WTC11 (cell line): ENCODE measurements around the gene TAL1. TPM values are rescaled to one million over a fixed set of nuclear protein-coding genes. Genes with fewer than 3 reads are reported as not detected.

Source experiments
- ATAC-seq: fragments of 200-7000 bp; cut with Tn5 transposase; 2 replicates; pipeline ENCODE4 v1.10.0; 2021; ENCODE audit warnings: mild to moderate bottlenecking, moderate library complexity
- CTCF ChIA-PET: fragments of 300-600 bp; sonication (Branson Sonifier 250); formaldehyde crosslinking; loops from one replicate; lab custom pipeline; 2021; ENCODE audit warnings: antibody characterized with exemption; lab: Charles Lee
- POLR2A ChIA-PET: fragments of 350-600 bp; sonication (Branson Sonifier 250); formaldehyde crosslinking; loops from one replicate; lab custom pipeline; 2021; ENCODE audit warnings: antibody characterized with exemption; lab: Charles Lee
- DNase-seq: peaks from one replicate; pipeline ENCODE4 v3.0.0; 2021; ENCODE audit warnings: low spot score
- H3K27ac Mint-ChIP-seq: 2 replicates; pipeline ENCODE4 v1.8.0; 2021; ENCODE audit warnings: mixed read lengths
- H3K27me3 Mint-ChIP-seq: 2 replicates; pipeline ENCODE4 v1.8.0; 2021; ENCODE audit warnings: low read depth, mild to moderate bottlenecking, moderate library complexity, mixed read lengths
- H3K36me3 Mint-ChIP-seq: 2 replicates; pipeline ENCODE4 v1.8.0; 2021; ENCODE audit warnings: mixed read lengths
- H3K4me1 Mint-ChIP-seq: 2 replicates; pipeline ENCODE4 v1.8.0; 2022; ENCODE audit warnings: mixed read lengths
- H3K4me3 Mint-ChIP-seq: 2 replicates; pipeline ENCODE4 v1.8.0; 2021; ENCODE audit warnings: mild to moderate bottlenecking, moderate library complexity, mixed read lengths
- H3K9me3 Mint-ChIP-seq: 2 replicates; pipeline ENCODE4 v1.8.0; 2021; ENCODE audit warnings: mixed read lengths
- ATF1 ChIP-seq: sonication (generic); formaldehyde crosslinking; IDR thresholded peaks from 2 replicates; pipeline ENCODE4 v1.8.1; 2023; ENCODE audit warnings: mild to moderate bottlenecking, moderate library complexity, missing genetic modification reagents
- E2F5 ChIP-seq: sonication (generic); formaldehyde crosslinking; IDR thresholded peaks from 2 replicates; pipeline ENCODE4 v1.8.1; 2022; ENCODE audit warnings: mild to moderate bottlenecking, moderate library complexity, missing genetic modification reagents
- ESRRA ChIP-seq: sonication (generic); formaldehyde crosslinking; IDR thresholded peaks from 2 replicates; pipeline ENCODE4 v1.8.1; 2022; ENCODE audit warnings: mild to moderate bottlenecking, missing genetic modification reagents, borderline replicate concordance
- ETV6 ChIP-seq: sonication (generic); formaldehyde crosslinking; IDR thresholded peaks from 2 replicates; pipeline ENCODE4 v1.8.1; 2022; ENCODE audit warnings: mild to moderate bottlenecking, missing genetic modification reagents
- FOXK1 ChIP-seq: sonication (generic); formaldehyde crosslinking; IDR thresholded peaks from 2 replicates; pipeline ENCODE4 v1.8.0; 2022; ENCODE audit warnings: mild to moderate bottlenecking, moderate library complexity, missing genetic modification reagents
- FOXP4 ChIP-seq: sonication (generic); formaldehyde crosslinking; IDR thresholded peaks from 2 replicates; pipeline ENCODE4 v1.8.0; 2022; ENCODE audit warnings: mild to moderate bottlenecking, missing genetic modification reagents
- GABPB1 ChIP-seq: sonication (generic); formaldehyde crosslinking; IDR thresholded peaks from 2 replicates; pipeline ENCODE4 v1.8.1; 2023; ENCODE audit warnings: mild to moderate bottlenecking, missing genetic modification reagents
- JAZF1 ChIP-seq: fragments of 250-450 bp; sonication (Bioruptor Pico); IDR thresholded peaks from 2 replicates; pipeline ENCODE4 v1.9.0; 2021; ENCODE audit warnings: moderate library complexity, mild to moderate bottlenecking, inconsistent platforms
- NFATC4 ChIP-seq: fragments of 250-450 bp; sonication (Bioruptor Pico); IDR thresholded peaks from 2 replicates; pipeline ENCODE4 v1.9.0; 2021; ENCODE audit warnings: mild to moderate bottlenecking
- NFE2L1 ChIP-seq: sonication (generic); formaldehyde crosslinking; IDR thresholded peaks from 2 replicates; pipeline ENCODE4 v1.8.1; 2023; ENCODE audit warnings: missing genetic modification reagents
- NR2C2 ChIP-seq: sonication (generic); formaldehyde crosslinking; IDR thresholded peaks from 2 replicates; pipeline ENCODE4 v1.8.0; 2022; ENCODE audit warnings: mild to moderate bottlenecking, missing genetic modification reagents
- PREB ChIP-seq: sonication (generic); formaldehyde crosslinking; IDR thresholded peaks from 2 replicates; pipeline ENCODE4 v1.8.1; 2022; ENCODE audit warnings: mild to moderate bottlenecking, missing genetic modification reagents, moderate library complexity, borderline replicate concordance
- TCF7 ChIP-seq: sonication (generic); formaldehyde crosslinking; IDR thresholded peaks from 2 replicates; pipeline ENCODE4 v1.8.0; 2022; ENCODE audit warnings: mild to moderate bottlenecking, low read depth, missing genetic modification reagents, moderate library complexity
- TP53 ChIP-seq: sonication (generic); formaldehyde crosslinking; IDR thresholded peaks from 2 replicates; pipeline ENCODE4 v1.8.1; 2023; ENCODE audit warnings: mild to moderate bottlenecking, missing genetic modification reagents
- USF1 ChIP-seq: sonication (generic); formaldehyde crosslinking; IDR thresholded peaks from 2 replicates; pipeline ENCODE4 v1.8.0; 2022; ENCODE audit warnings: mild to moderate bottlenecking, missing genetic modification reagents
- ZNF425 ChIP-seq: fragments of 250-450 bp; sonication (Bioruptor Pico); conservative IDR thresholded peaks from 2 replicates; pipeline ENCODE4 v1.9.0; 2021; ENCODE audit warnings: mild to moderate bottlenecking
- ZNF671 ChIP-seq: fragments of 250-450 bp; sonication (Bioruptor Pico); IDR thresholded peaks from 2 replicates; pipeline ENCODE4 v1.8.0; 2021; ENCODE audit warnings: mild to moderate bottlenecking
- total RNA-seq: library from RNA; stranded (reverse); gene quantifications from 3 replicates; pipeline ENCODE4 v1.2.3, GENCODE V29; 2021
- TF ChIP-seq, protein P1 (sequence below): sonication (generic); formaldehyde crosslinking; IDR thresholded peaks from 2 replicates; pipeline ENCODE4 v1.8.1; 2023; ENCODE audit warnings: mild to moderate bottlenecking, missing genetic modification reagents, moderate library complexity
- TF ChIP-seq, protein P2 (sequence below): sonication (generic); formaldehyde crosslinking; IDR thresholded peaks from 2 replicates; pipeline ENCODE4 v1.8.0; 2023; ENCODE audit warnings: mild to moderate bottlenecking, missing genetic modification reagents
- TF ChIP-seq, protein P3 (sequence below): sonication (generic); formaldehyde crosslinking; IDR thresholded peaks from 2 replicates; pipeline ENCODE4 v1.8.1; 2023; ENCODE audit warnings: mild to moderate bottlenecking, missing genetic modification reagents, moderate library complexity

Gene TAL1
- total RNA-seq, 1 experiment from 2014 or later, result 0.63 TPM

DNA sequence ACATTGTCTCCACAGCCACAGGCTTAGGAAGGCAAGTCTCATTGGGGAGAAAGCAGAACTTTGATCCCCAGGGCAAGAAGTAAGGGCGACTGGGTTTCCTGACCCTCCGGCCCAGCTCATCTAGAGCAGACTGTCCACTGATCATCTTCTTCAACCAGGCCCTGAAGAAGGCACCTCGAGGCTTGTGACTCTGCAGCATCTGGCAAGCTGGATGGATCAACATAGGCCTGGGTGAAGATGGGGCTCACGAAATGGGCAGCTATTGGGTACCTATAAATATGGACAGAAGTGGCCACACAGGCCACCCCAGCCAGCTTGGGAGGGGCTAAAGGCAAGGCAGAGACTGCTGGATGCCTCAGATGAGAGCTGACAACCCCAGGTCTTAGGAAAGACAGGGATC is 13.0 kb downstream of the TAL1 start:
- no peak overlapping the region for H3K4me3 Mint-ChIP-seq
- no peaks in the 10 kb centered on the region for H3K9me3 Mint-ChIP-seq
- H3K27me3 Mint-ChIP-seq, result peaks cover 27% of the 10 kb centered on the region
- ATAC-seq (no peak), DNase-seq (no peak)
- H3K4me1 Mint-ChIP-seq, result no peaks in the 10 kb centered on the region
- no peak overlapping the region for H3K27ac Mint-ChIP-seq
- ChIA-PET CTCF (no interaction called here), POLR2A (no interaction called here)
- TF ChIP-seq FOXK1 (CRISPR knock-in tag), result no peak
- TF ChIP-seq ATF1, result no peak
- TF ChIP-seq ETV6, result no peak
- TF ChIP-seq E2F5, result no peak
- TF ChIP-seq, protein P1, sequence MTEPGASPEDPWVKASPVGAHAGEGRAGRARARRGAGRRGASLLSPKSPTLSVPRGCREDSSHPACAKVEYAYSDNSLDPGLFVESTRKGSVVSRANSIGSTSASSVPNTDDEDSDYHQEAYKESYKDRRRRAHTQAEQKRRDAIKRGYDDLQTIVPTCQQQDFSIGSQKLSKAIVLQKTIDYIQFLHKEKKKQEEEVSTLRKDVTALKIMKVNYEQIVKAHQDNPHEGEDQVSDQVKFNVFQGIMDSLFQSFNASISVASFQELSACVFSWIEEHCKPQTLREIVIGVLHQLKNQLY (CRISPR knock-in tag), result no peak
- TF ChIP-seq, protein P2, sequence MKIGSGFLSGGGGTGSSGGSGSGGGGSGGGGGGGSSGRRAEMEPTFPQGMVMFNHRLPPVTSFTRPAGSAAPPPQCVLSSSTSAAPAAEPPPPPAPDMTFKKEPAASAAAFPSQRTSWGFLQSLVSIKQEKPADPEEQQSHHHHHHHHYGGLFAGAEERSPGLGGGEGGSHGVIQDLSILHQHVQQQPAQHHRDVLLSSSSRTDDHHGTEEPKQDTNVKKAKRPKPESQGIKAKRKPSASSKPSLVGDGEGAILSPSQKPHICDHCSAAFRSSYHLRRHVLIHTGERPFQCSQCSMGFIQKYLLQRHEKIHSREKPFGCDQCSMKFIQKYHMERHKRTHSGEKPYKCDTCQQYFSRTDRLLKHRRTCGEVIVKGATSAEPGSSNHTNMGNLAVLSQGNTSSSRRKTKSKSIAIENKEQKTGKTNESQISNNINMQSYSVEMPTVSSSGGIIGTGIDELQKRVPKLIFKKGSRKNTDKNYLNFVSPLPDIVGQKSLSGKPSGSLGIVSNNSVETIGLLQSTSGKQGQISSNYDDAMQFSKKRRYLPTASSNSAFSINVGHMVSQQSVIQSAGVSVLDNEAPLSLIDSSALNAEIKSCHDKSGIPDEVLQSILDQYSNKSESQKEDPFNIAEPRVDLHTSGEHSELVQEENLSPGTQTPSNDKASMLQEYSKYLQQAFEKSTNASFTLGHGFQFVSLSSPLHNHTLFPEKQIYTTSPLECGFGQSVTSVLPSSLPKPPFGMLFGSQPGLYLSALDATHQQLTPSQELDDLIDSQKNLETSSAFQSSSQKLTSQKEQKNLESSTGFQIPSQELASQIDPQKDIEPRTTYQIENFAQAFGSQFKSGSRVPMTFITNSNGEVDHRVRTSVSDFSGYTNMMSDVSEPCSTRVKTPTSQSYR (CRISPR knock-in tag), result no peak
- no peak for TF ChIP-seq ZNF671 (CRISPR knock-in tag)
- no peak for TF ChIP-seq TP53 (CRISPR knock-in tag)
- no peak for TF ChIP-seq GABPB1
- TF ChIP-seq ZNF425 (CRISPR knock-in tag), result no peak
- no peak for TF ChIP-seq JAZF1 (CRISPR knock-in tag)
- TF ChIP-seq FOXP4 (CRISPR knock-in tag), result no peak
- TF ChIP-seq, protein P3, sequence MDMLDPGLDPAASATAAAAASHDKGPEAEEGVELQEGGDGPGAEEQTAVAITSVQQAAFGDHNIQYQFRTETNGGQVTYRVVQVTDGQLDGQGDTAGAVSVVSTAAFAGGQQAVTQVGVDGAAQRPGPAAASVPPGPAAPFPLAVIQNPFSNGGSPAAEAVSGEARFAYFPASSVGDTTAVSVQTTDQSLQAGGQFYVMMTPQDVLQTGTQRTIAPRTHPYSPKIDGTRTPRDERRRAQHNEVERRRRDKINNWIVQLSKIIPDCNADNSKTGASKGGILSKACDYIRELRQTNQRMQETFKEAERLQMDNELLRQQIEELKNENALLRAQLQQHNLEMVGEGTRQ (CRISPR knock-in tag), result no peak
- TF ChIP-seq NR2C2 (CRISPR knock-in tag), result no peak
- no peaks in the 10 kb centered on the region for H3K36me3 Mint-ChIP-seq

DNA sequence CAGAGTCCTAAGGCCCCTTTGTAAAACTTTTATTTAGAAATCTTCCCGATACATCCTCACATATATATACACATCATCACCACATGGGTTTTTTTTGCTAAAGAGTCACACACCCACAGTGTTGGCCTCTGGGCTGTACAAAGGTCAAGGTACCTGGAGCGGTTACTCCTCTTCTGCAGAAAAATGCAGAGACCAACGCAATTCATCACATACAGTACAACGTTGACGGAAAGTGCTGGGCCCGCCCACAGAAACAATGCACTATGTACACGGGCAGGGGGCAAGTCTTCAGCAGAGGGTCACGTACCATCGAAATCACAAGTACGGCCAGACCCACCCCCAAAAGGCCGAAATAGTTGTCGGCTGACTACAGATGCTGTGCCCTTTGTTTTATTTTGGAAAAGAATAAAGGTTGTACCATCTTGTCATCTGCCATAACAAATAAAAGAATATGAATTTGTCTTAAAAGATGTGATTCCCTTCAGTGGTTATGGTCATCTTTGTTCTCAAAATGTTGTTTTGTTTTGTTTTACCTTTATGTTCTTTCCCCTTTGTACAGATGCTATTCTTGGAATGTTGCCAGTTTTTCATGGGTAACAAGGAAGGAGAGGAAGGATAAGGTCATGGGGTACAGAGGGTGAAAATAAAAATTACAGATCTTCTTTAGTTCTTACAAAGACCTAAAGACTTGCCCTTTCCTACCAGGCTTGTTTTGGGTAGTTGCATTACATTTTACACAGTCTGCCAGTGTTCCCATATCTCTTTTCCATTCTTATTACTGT is 15.6 kb downstream of the TAL1 start:
- peaks cover 32% of the 10 kb centered on the region for H3K27me3 Mint-ChIP-seq
- H3K4me1 Mint-ChIP-seq, result peaks cover 5% of the 10 kb centered on the region
- no peak overlapping the region for H3K4me3 Mint-ChIP-seq
- no peak for DNase-seq
- CTCF ChIA-PET, result interaction anchor here (0.6 kb wide), 1 partner anchor 22 kb away, joined by 4 read pairs; no protein-coding TSS in a partner anchor
- ATAC-seq, result no peak
- POLR2A ChIA-PET, result no interaction called here
- no peaks in the 10 kb centered on the region for H3K9me3 Mint-ChIP-seq
- no peak overlapping the region for H3K27ac Mint-ChIP-seq
- H3K36me3 Mint-ChIP-seq, result no peaks in the 10 kb centered on the region
- no peak for TF ChIP-seq TCF7 (CRISPR knock-in tag)
- TF ChIP-seq PREB (CRISPR knock-in tag), result no peak
- TF ChIP-seq, protein P1 (CRISPR knock-in tag), result no peak
- no peak for TF ChIP-seq ESRRA (CRISPR knock-in tag)
- TF ChIP-seq USF1 (CRISPR knock-in tag), result no peak
- TF ChIP-seq NFE2L1 (CRISPR knock-in tag), result no peak
- no peak for TF ChIP-seq NFATC4
